Thyroid gland (tissue), 4 donors: ENCODE measurements around the gene ASXL1. TPM values are rescaled to one million over a fixed set of nuclear protein-coding genes. Genes with fewer than 3 reads are reported as not detected.

Experiments
- DNase-seq, 2 donors: peaks; one replicate each; pipeline ENCODE4 v3.0.0-alpha.2; 2019
- H3K27ac ChIP-seq, 3 donors: fragments of 200-600 bp; sonication (generic); 1 replicate in 2 of 3; 2 replicates in 1 of 3; pipeline ENCODE4 v1.5.1; 2016 to 2019; ENCODE audit warnings: mild to moderate bottlenecking in 1 of 3, moderate library complexity in 1 of 3
- H3K27me3 ChIP-seq: fragments of 200-600 bp; sonication (generic); one replicate; pipeline ENCODE4 v1.5.1; 2019
- H3K36me3 ChIP-seq, 2 donors: fragments of 200-600 bp; sonication (generic); one replicate each; pipeline ENCODE4 v1.5.1; 2016 to 2019
- H3K4me1 ChIP-seq, 2 donors: fragments of 200-600 bp; sonication (generic); one replicate each; pipeline ENCODE4 v1.5.1; 2017 to 2019
- H3K4me3 ChIP-seq, 3 donors: fragments of 200-600 bp; sonication (generic); replicated peaks in 1 of 3; 1 replicate in 2 of 3; 2 replicates in 1 of 3; pipeline ENCODE4 v1.5.1; 2016; ENCODE audit warnings: mild to moderate bottlenecking in 1 of 3
- H3K9me3 ChIP-seq: fragments of 200-600 bp; sonication (generic); one replicate; pipeline ENCODE4 v1.5.1; 2017
- CTCF ChIP-seq, 6 experiments: fragments of 200-600 bp in 3 of 6; fragments of 450-650 bp in 3 of 6; sonication (generic) in 3 of 6; IDR thresholded peaks; one replicate each; pipeline ENCODE4 v1.5.1; 2016 to 2019; ENCODE audit warnings: antibody characterized with exemption in 6 of 6, mild to moderate bottlenecking in 2 of 6, inconsistent platforms in 1 of 6, moderate library complexity in 1 of 6
- POLR2A ChIP-seq, 2 donors: fragments of 450-650 bp; IDR thresholded peaks; one replicate each; pipeline ENCODE4 v1.6.1; 2017; ENCODE audit warnings: antibody characterized with exemption in 2 of 2, mild to moderate bottlenecking in 2 of 2, moderate library complexity in 1 of 2
- WGBS, 2 donors: methylation state at CpG; one replicate each; pipeline ENCODE4 v1.1.5; 2017; 5-methylcytosine and 5-hydroxymethylcytosine counted together
- intact Hi-C: fragments of 100-400 bp; cut with DNase I; formaldehyde crosslinking; loops from one replicate; pipeline ENCODE4 v1.15.1; 2023
- total RNA-seq, 4 donors: library from RNA; depleted of rRNA; stranded (reverse); fragments of >200 nt; gene quantifications; one replicate each; pipeline ENCODE4 v1.2.3, GENCODE V29; 2016

Gene ASXL1
- total RNA-seq, 4 donors from 2014 or later = 62.1 to 155 (median 67.5) TPM

- TF ChIP-seq POLR2A (IDR thresholded peaks at IDR 0.05) = no peak
- no peak for TF ChIP-seq CTCF (IDR thresholded peaks at IDR 0.05)
- Histone ChIP-seq H3K27me3 (no peaks in the 10 kb centered on the region), H3K27ac (peak overlapping the region in 1 of 3 donors; percentile 12), H3K9me3 (no peaks in the 10 kb centered on the region), H3K36me3 (peaks cover 19 to 22% of the 10 kb centered on the region in 2 donors), H3K4me3 (no peak overlapping the region), H3K4me1 (peaks cover 24 to 28% of the 10 kb centered on the region in 2 donors)
- intact Hi-C loops = no loop called here
- WGBS, 2 donors = 67 to 76% methylated on average over 12 to 13 of the region's 13 CpGs
- DNase-seq = no peak
Measured at GRCh38 chr20:32448306-32449056, 90.3 kb downstream of the ASXL1 start.

- Histone ChIP-seq H3K27me3 (no peaks in the 10 kb centered on the region), H3K36me3 (peaks cover 19 to 22% of the 10 kb centered on the region in 2 donors), H3K27ac (peak overlapping the region in 1 of 3 donors; percentile 12), H3K9me3 (no peaks in the 10 kb centered on the region), H3K4me3 (no peak overlapping the region), H3K4me1 (peaks cover 24 to 28% of the 10 kb centered on the region in 2 donors)
- no peak for DNase-seq
- intact Hi-C loops = no loop called here
- WGBS, 2 donors = 78 to 81% methylated on average over 9 of the region's 9 CpGs
- no peak for TF ChIP-seq POLR2A (IDR thresholded peaks at IDR 0.05)
- TF ChIP-seq CTCF (IDR thresholded peaks at IDR 0.05) = no peak
Measured at GRCh38 chr20:32449057-32449889, 91.1 kb downstream of the ASXL1 start.

- H3K27ac ChIP-seq = no peak overlapping the region
- no peaks in the 10 kb centered on the region for H3K27me3 ChIP-seq
- H3K4me1 ChIP-seq = peaks cover 24 to 28% of the 10 kb centered on the region in 2 donors
- no peak overlapping the region for H3K4me3 ChIP-seq
- H3K9me3 ChIP-seq = no peaks in the 10 kb centered on the region
- peaks cover 19 to 22% of the 10 kb centered on the region in 2 donors for H3K36me3 ChIP-seq
- WGBS, 2 donors = 57 to 71% methylated on average over 8 of the region's 8 CpGs
- no peak for DNase-seq
- no peak for TF ChIP-seq CTCF (IDR thresholded peaks at IDR 0.05)
- no peak for TF ChIP-seq POLR2A (IDR thresholded peaks at IDR 0.05)
- intact Hi-C loops = loop anchor here (10.0 kb wide), 2 partner anchors 95 to 245 kb away; partner anchors contain the start of genes ASXL1, PLAGL2 and POFUT1
Measured at GRCh38 chr20:32449890-32450401, 91.8 kb downstream of the ASXL1 start.

- intact Hi-C loops = loop anchor here (10.0 kb wide), 2 partner anchors 96 to 246 kb away; partner anchors contain the start of genes ASXL1, PLAGL2 and POFUT1
- H3K27me3 ChIP-seq = no peaks in the 10 kb centered on the region
- TF ChIP-seq CTCF (IDR thresholded peaks at IDR 0.05) (no peak), POLR2A (IDR thresholded peaks at IDR 0.05) (no peak)
- no peak overlapping the region for H3K27ac ChIP-seq
- no peaks in the 10 kb centered on the region for H3K9me3 ChIP-seq
- peaks cover 19 to 22% of the 10 kb centered on the region in 2 donors for H3K36me3 ChIP-seq
- H3K4me1 ChIP-seq = peaks cover 21 to 24% of the 10 kb centered on the region in 2 donors
- H3K4me3 ChIP-seq = no peak overlapping the region
- DNase-seq = no peak
- WGBS, 2 donors = 70 to 81% methylated on average over 6 to 7 of the region's 9 CpGs
Measured at GRCh38 chr20:32450484-32451061, 92.4 kb downstream of the ASXL1 start.
